ENCODE results near the gene PMEPA1. TPM values are rescaled to one million over a fixed set of nuclear protein-coding genes. Genes with fewer than 3 reads are reported as not detected.

The PMEPA1 gene
- total RNA-seq, 2 experiments from 2014 or later: 2.5 to 3.0 TPM

- no peak overlapping the region for H3K27ac Mint-ChIP-seq
- no peaks in the 10 kb centered on the region for H3K27me3 Mint-ChIP-seq
- CTCF ChIA-PET: no interaction called here
- H3K4me3 Mint-ChIP-seq: no peak overlapping the region
- no peaks in the 10 kb centered on the region for H3K9me3 Mint-ChIP-seq
- peaks cover 18% of the 10 kb centered on the region for H3K4me1 Mint-ChIP-seq (ENCODE audit: low read depth)
- H3K36me3 Mint-ChIP-seq: peaks cover 11% of the 10 kb centered on the region
- no peak for DNase-seq
- POLR2A ChIA-PET: no interaction called here
- intact Hi-C loops (cut with micrococcal nuclease): no loop called here
Measured at GRCh38 chr20:57609086-57609841, 100.6 kb downstream of the PMEPA1 start.

GRCh38 chr20:57608516-57608915 is 101.3 kb downstream of the PMEPA1 start:
- peaks cover 19% of the 10 kb centered on the region for H3K4me1 Mint-ChIP-seq (ENCODE audit: low read depth)
- H3K9me3 Mint-ChIP-seq: no peaks in the 10 kb centered on the region
- DNase-seq: no peak
- CTCF ChIA-PET: interaction anchor here (0.7 kb wide), 1 partner anchor 613 kb away, joined by 3 read pairs; no protein-coding TSS in a partner anchor
- H3K27ac Mint-ChIP-seq: no peak overlapping the region
- intact Hi-C loops (cut with micrococcal nuclease): no loop called here
- H3K36me3 Mint-ChIP-seq: peaks cover 9% of the 10 kb centered on the region
- POLR2A ChIA-PET: no interaction called here
- H3K27me3 Mint-ChIP-seq: no peaks in the 10 kb centered on the region
- no peak overlapping the region for H3K4me3 Mint-ChIP-seq

- Mint-ChIP-seq H3K27me3 (no peaks in the 10 kb centered on the region), H3K9me3 (no peaks in the 10 kb centered on the region), H3K4me3 (no peak overlapping the region), H3K36me3 (peaks cover 6% of the 10 kb centered on the region), H3K4me1 (ENCODE audit: low read depth) (peaks cover 21% of the 10 kb centered on the region), H3K27ac (no peak overlapping the region)
- intact Hi-C loops (cut with micrococcal nuclease): loop anchor here (2.0 kb wide), 1 partner anchor 13 kb away; no protein-coding TSS in a partner anchor
- DNase-seq: no peak
- ChIA-PET POLR2A (no interaction called here), CTCF (interaction anchor here (0.6 to 1.9 kb wide), 6 partner anchors 11 to 603 kb away, joined by 3 to 16 read pairs (median 4); partner anchors contain the start of gene ZBP1)
Measured at GRCh38 chr20:57605878-57606277, 103.9 kb downstream of the PMEPA1 start.

GRCh38 chr20:57605045-57605444 is 104.8 kb downstream of the PMEPA1 start:
- H3K36me3 Mint-ChIP-seq: peaks cover 3% of the 10 kb centered on the region
- no peaks in the 10 kb centered on the region for H3K9me3 Mint-ChIP-seq
- CTCF ChIA-PET: no interaction called here
- H3K27ac Mint-ChIP-seq: peak overlapping the region; percentile 50
- H3K4me3 Mint-ChIP-seq: no peak overlapping the region
- intact Hi-C loops (cut with micrococcal nuclease): loop anchor here (2.0 kb wide), 1 partner anchor 14 kb away; no protein-coding TSS in a partner anchor
- peaks cover 21% of the 10 kb centered on the region for H3K4me1 Mint-ChIP-seq (ENCODE audit: low read depth)
- H3K27me3 Mint-ChIP-seq: no peaks in the 10 kb centered on the region
- no peak for DNase-seq
- POLR2A ChIA-PET: interaction anchor here (1.2 kb wide), 1 partner anchor 14 kb away, joined by 3 read pairs; no protein-coding TSS in a partner anchor

- ChIA-PET CTCF (no interaction called here), POLR2A (no interaction called here)
- H3K4me3 Mint-ChIP-seq: no peak overlapping the region
- intact Hi-C loops (cut with micrococcal nuclease): no loop called here
- H3K4me1 Mint-ChIP-seq (ENCODE audit: low read depth): peaks cover 21% of the 10 kb centered on the region
- H3K36me3 Mint-ChIP-seq: no peaks in the 10 kb centered on the region
- H3K9me3 Mint-ChIP-seq: no peaks in the 10 kb centered on the region
- DNase-seq: no peak
- no peak overlapping the region for H3K27ac Mint-ChIP-seq
- H3K27me3 Mint-ChIP-seq: no peaks in the 10 kb centered on the region
Measured at GRCh38 chr20:57603120-57603519, 106.7 kb downstream of the PMEPA1 start.

- Mint-ChIP-seq H3K4me1 (ENCODE audit: low read depth) (peaks cover 21% of the 10 kb centered on the region), H3K9me3 (no peaks in the 10 kb centered on the region), H3K27ac (no peak overlapping the region), H3K4me3 (no peak overlapping the region), H3K27me3 (no peaks in the 10 kb centered on the region), H3K36me3 (no peaks in the 10 kb centered on the region)
- ChIA-PET CTCF (interaction anchor here (1.0 to 1.4 kb wide), 6 partner anchors 15 to 578 kb away, joined by 3 to 6 read pairs (median 4); no protein-coding TSS in a partner anchor), POLR2A (interaction anchor here (1.0 kb wide), 1 partner anchor 18 kb away, joined by 3 read pairs; no protein-coding TSS in a partner anchor)
- no peak for DNase-seq
- intact Hi-C loops (cut with micrococcal nuclease): no loop called here
Measured at GRCh38 chr20:57601737-57602136, 108.1 kb downstream of the PMEPA1 start.

- ChIA-PET POLR2A (interaction anchor here (1.0 kb wide), 1 partner anchor 18 kb away, joined by 3 read pairs; no protein-coding TSS in a partner anchor), CTCF (interaction anchor here (1.0 to 1.4 kb wide), 5 partner anchors 15 to 578 kb away, joined by 3 to 6 read pairs (median 4); no protein-coding TSS in a partner anchor)
- H3K4me3 Mint-ChIP-seq: no peak overlapping the region
- DNase-seq: no peak
- no peak overlapping the region for H3K27ac Mint-ChIP-seq
- H3K36me3 Mint-ChIP-seq: no peaks in the 10 kb centered on the region
- intact Hi-C loops (cut with micrococcal nuclease): no loop called here
- no peaks in the 10 kb centered on the region for H3K27me3 Mint-ChIP-seq
- peaks cover 20% of the 10 kb centered on the region for H3K4me1 Mint-ChIP-seq (ENCODE audit: low read depth)
- H3K9me3 Mint-ChIP-seq: no peaks in the 10 kb centered on the region
Measured at GRCh38 chr20:57601211-57601570, 108.6 kb downstream of the PMEPA1 start.

- peaks cover 16% of the 10 kb centered on the region for H3K4me1 Mint-ChIP-seq (ENCODE audit: low read depth)
- DNase-seq: peak; percentile 43
- ChIA-PET POLR2A (interaction anchor here (1.0 kb wide), 1 partner anchor 19 kb away, joined by 3 read pairs; no protein-coding TSS in a partner anchor), CTCF (interaction anchor here (0.7 to 1.4 kb wide), 4 partner anchors 22 to 579 kb away, joined by 3 to 6 read pairs (median 5); no protein-coding TSS in a partner anchor)
- no peaks in the 10 kb centered on the region for H3K27me3 Mint-ChIP-seq
- H3K9me3 Mint-ChIP-seq: no peaks in the 10 kb centered on the region
- no peak overlapping the region for H3K4me3 Mint-ChIP-seq
- no peak overlapping the region for H3K27ac Mint-ChIP-seq
- intact Hi-C loops (cut with micrococcal nuclease): no loop called here
- no peaks in the 10 kb centered on the region for H3K36me3 Mint-ChIP-seq
Measured at GRCh38 chr20:57600320-57601210, 109.2 kb downstream of the PMEPA1 start.

- intact Hi-C loops (cut with micrococcal nuclease): loop anchor here (5.0 to 10.0 kb wide), 2 partner anchors 214 to 609 kb away; no protein-coding TSS in a partner anchor
- peaks cover 5% of the 10 kb centered on the region for H3K27me3 Mint-ChIP-seq
- no peak overlapping the region for H3K4me3 Mint-ChIP-seq
- H3K4me1 Mint-ChIP-seq (ENCODE audit: low read depth): peaks cover 2% of the 10 kb centered on the region
- H3K36me3 Mint-ChIP-seq: no peaks in the 10 kb centered on the region
- H3K27ac Mint-ChIP-seq: no peak overlapping the region
- DNase-seq: no peak
- ChIA-PET CTCF (interaction anchor here (1.2 to 1.6 kb wide), 4 partner anchors 13 to 488 kb away, joined by 3 to 8 read pairs (median 3); no protein-coding TSS in a partner anchor), POLR2A (no interaction called here)
- no peaks in the 10 kb centered on the region for H3K9me3 Mint-ChIP-seq
Measured at GRCh38 chr20:57598491-57598890, 111.3 kb downstream of the PMEPA1 start.

Other genes starting within 250 kb of the PMEPA1 start
- not detected for gene CTCFL, start 184.9 kb downstream of the PMEPA1 start, total RNA-seq
- not detected for gene PCK1, start 148.9 kb downstream of the PMEPA1 start, total RNA-seq
- 1 to 10 TPM in 1 of 2 experiments, under 1 TPM in 1; 0.73 to 1.1 TPM for gene ZBP1, start 89.6 kb downstream of the PMEPA1 start, total RNA-seq

Measured in activated CD4-positive, alpha-beta memory T cell treated with anti-CD3 and anti-CD28 coated beads for 36 hours (primary cell).